Embryonic facial prominence (tissue), 1 donor: ENCODE data around the gene EIF5.

Experiments
- DNase-seq: peaks from one replicate; pipeline ENCODE4 v3.0.0-alpha.2; 2016; ENCODE audit errors: extremely low spot score

Gene EIF5

GRCh38 chr14:103370087-103370486 is 36.0 kb downstream of the EIF5 start:
- no peak for DNase-seq

GRCh38 chr14:103372017-103372416 is 38.0 kb downstream of the EIF5 start:
- no peak for DNase-seq

DNA sequence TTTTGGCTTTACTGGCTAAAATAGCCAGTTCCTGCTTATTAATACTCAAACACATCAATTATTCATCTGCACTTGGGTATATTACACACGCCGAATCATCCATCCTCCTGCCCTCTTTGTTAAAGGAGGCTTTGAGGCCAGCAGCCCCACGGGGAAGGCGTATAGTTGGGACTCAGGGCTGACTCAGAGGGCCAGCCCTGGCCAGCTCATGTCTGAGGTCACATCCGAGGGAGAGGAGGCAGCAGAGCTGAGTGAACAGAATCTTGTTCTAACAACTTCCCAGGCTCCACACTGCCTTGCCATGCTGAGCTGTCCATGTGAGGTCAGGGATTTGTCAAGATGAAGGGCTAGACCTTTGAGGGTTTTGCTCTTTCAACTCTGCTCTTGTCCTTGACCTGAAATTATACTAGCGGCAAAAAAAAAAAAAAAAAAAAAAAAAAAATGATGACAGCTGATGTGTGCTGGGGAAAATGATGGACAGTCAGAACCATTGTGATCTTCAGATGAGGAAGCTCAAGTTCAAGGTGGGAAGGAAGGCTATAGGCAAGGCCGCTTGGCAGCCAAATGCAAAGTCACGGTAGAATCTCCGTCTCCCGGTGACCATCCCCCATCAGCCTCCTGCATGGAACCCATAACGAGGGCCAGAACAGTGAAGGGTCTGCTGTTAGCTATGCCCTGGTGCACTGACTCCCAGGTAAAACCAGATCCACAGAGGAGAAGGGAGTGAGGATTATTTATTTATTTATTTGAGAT is 38.7 kb downstream of the EIF5 start:
- no peak for DNase-seq

GRCh38 chr14:103374121-103374520 is 40.1 kb downstream of the EIF5 start:
- no peak for DNase-seq

DNA sequence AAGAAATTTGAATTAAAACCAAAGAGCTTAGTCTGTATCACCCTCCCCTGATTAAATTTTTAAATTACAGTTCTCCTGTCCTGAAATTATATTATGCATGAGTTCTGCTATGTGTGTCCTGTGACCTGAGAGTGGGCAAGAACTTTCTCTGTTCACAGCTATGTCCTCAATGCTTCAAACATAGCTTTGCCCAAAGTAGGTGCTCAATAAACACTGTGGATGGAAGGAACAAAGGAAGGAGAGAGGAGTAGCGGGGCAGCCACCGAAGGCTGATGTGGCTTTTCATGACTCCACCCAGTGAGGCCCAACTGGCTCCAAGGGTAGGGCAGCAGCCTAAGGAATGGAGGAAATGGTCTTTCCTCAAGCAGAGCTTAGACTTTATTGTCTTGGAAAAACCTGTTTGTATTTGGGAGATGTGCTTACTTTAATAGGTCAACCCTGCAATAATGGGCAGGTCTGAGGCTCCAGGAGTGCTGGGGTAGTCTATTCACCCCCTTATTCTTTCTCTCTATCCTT is 43.5 kb downstream of the EIF5 start:
- no peak for DNase-seq

DNA sequence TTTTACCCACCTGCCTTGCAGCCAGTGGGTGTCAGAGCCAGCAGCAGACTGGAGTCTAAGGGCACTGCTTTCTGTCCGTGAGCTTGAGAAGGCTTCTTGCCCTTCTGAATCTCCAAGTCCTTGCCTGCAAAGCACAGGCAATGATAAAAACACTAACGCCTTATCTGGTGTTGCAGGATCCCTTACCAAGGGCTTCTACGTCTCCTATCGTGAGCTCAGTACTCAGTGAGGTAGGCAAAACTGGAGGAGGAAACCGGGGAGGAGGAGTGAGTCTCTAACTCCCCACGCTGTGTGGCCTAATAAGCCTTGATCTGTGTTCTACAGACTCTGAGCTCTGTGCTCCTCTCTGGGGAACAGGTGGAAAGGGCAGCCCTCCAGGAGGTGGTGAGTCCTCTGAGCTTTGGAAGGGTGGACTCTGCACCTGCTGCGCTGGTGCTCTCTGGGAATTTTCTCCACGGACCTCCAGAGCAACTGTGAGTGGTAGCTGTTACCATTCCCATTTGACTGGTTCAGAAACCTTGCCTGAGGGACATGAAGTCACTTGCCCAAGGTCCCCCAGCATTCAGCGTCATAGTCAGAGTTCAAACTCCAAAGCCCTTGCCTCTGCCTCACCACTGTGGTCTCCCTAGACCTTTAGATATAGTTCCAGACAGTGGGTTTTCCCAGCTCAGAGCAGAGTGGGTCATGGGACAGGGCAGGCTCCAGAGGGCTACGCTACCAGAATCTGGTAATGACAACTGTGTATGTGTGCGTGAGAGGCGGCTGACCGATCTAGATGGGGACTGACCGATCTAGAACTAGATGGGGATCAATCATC is 44.2 kb downstream of the EIF5 start:
- no peak for DNase-seq

- no peak for DNase-seq
Measured at GRCh38 chr14:103380719-103381377, 46.8 kb downstream of the EIF5 start.

- no peak for DNase-seq
Measured at GRCh38 chr14:103382376-103382775, 48.3 kb downstream of the EIF5 start.

GRCh38 chr14:103384450-103385151 is 50.6 kb downstream of the EIF5 start:
- DNase-seq = no peak

- peak; percentile 92 for DNase-seq
Measured at GRCh38 chr14:103385152-103385928, 51.3 kb downstream of the EIF5 start, which contains the start of gene MARK3. Gene MARK3 (plus strand): TSS chr14:103385415. CDS start chr14:103386030, 615 bp downstream.

- DNase-seq = no peak
Measured at GRCh38 chr14:103385929-103386712, 52.1 kb downstream of the EIF5 start.

DNA sequence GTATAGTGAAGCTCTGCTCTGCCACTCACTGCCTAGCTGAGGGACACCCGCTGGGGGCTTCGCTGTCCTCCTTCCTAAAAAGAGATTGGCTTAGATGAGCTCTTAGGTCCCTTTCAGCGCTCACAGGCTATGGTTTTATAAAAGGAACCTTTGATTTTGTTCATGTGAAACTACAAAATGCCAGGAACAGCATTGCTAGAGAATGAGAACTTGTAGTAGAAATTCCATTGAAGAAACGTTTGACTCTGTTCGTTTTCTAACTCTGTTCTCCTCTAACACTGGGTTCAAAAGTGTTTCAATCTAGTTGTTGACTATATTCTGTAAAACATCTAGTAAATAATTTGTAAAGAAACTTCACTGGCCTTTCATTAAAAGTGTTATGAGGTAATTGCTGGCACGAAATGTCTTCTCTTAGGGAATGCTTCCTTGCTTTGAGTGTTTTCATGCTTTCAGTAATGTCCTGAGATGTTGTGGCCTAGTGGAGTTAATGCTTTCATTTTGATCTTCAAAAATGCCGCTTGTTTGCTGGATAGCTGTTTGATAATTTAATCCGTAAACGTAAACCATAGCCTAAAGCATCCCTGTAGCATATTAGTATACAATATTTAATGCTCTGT is 52.8 kb downstream of the EIF5 start:
- DNase-seq = no peak

GRCh38 chr14:103388664-103389063 is 54.6 kb downstream of the EIF5 start:
- DNase-seq = no peak

GRCh38 chr14:103390605-103391004 is 56.6 kb downstream of the EIF5 start:
- DNase-seq = no peak

DNA sequence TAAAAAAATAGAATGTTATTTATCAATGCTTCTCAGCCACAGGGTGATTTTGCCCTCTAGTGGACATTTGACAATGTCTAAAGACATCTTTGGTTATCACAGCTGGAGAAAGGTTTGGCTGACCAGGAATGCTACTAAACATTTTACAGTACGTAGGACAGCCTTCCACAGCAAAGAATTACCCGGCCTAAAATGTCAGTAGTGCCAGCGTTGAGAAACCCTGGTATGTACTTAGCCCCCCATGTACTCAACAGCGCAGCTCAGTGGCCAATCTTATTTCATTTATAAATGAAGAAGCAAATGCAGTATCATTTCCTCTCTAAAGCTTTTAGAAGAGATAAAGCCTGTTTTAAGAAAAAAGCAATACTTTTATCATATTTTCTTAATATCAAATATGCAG is 57.0 kb downstream of the EIF5 start:
- no peak for DNase-seq

- no peak for DNase-seq
Measured at GRCh38 chr14:103392106-103392505, 58.1 kb downstream of the EIF5 start.

DNA sequence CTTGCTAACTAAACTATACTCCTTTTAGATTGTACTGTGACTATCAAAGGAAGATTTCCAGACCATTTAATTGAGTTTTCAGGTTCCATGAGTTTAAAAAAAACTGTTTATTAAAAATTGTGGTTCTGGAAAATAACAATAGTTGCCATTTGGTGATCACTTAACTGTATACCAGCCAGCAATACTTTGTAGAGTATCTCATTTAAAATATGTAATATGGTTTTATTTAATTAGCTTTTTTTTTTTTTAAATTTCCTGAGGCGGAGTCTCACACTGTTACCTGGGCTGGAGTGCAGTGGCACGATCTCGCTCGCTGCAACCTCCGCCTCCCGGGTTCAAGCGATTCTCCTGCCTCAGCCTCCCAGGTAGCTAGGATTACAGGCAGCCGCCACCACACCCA is 58.5 kb downstream of the EIF5 start:
- no peak for DNase-seq

- DNase-seq = no peak
Measured at GRCh38 chr14:103393070-103393469, 59.0 kb downstream of the EIF5 start.
